ENCODE measurements around the gene FYB2. TPM values are rescaled to one million over a fixed set of nuclear protein-coding genes. Genes with fewer than 3 reads are reported as not detected.

Gene FYB2
- total and polyA plus RNA-seq, 10 of the 15 experiments (the other 5 are each of a cell fraction or from before 2014, with no cell fraction given), result 0.04 to 0.16 (median 0.05) TPM; not detected in 4

DNA sequence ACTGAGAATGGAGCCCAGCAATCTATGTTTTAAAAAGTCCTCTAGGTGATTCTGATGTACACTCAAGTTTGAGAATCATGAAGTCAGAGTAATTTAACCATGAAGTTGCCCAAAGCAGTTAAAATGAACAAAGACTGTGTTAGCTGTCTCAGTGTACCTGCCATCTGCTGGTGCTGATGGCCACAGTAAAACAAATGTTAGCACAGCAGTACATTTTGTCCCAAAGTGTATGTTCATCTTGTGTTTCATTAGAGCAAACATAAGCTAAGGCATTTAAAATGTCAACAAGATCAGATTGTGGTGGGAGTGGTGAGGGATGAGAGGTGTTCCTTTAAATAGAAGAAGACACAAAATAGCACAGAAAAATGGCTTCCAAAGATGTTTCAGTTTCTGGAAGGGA is 31.1 kb downstream of the FYB2 start (continued):
- TF ChIP-seq SKIL (IDR thresholded peaks at IDR 0.05; ENCODE audit: low read depth, poor library complexity, severe bottlenecking), result no peak
- TF ChIP-seq, protein P1, sequence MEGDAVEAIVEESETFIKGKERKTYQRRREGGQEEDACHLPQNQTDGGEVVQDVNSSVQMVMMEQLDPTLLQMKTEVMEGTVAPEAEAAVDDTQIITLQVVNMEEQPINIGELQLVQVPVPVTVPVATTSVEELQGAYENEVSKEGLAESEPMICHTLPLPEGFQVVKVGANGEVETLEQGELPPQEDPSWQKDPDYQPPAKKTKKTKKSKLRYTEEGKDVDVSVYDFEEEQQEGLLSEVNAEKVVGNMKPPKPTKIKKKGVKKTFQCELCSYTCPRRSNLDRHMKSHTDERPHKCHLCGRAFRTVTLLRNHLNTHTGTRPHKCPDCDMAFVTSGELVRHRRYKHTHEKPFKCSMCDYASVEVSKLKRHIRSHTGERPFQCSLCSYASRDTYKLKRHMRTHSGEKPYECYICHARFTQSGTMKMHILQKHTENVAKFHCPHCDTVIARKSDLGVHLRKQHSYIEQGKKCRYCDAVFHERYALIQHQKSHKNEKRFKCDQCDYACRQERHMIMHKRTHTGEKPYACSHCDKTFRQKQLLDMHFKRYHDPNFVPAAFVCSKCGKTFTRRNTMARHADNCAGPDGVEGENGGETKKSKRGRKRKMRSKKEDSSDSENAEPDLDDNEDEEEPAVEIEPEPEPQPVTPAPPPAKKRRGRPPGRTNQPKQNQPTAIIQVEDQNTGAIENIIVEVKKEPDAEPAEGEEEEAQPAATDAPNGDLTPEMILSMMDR (IDR thresholded peaks at IDR 0.05 in 2 of 3, conservative IDR thresholded peaks at IDR 0.05 in 1 of 3; ENCODE audit: control insufficient read depth in 2 of 3, extremely low read depth in 1 of 3, insufficient read depth in 1 of 3, low read depth in 3 of 3, low read length in 3 of 3), result no peak

DNA sequence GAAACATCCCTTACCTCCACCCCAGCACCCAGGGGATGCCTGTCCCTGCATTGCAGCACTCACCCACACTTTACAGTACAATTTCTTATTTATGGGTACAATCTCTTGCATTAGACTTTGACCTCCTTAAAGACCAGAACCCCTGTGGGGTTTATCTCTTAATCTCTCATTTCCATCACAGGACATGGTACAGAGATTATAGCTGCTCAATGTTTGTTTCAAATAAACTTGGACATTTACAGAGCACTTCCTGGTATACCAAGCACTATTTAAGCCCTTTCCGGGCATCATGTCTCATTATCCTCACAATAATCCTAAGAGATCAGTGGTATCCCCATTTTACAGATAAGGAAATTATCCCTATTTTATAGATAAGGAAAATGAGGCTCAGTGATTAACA is 31.9 kb downstream of the FYB2 start:
- Histone ChIP-seq H3K4me3 (no peak overlapping the region), H3K79me2 (ENCODE audit: control insufficient read depth, insufficient read depth, low read length) (no peaks in the 10 kb centered on the region), H3K4me2 (ENCODE audit: control insufficient read depth, insufficient read depth) (no peak overlapping the region), H3K9ac (ENCODE audit: control insufficient read depth, insufficient read depth, low read length) (no peak overlapping the region), H3K36me3 (ENCODE audit: control insufficient read depth in 2 of 2, insufficient read depth in 2 of 2, low read length in 1 of 2) (no peaks in the 10 kb centered on the region), H4K20me1 (ENCODE audit: control insufficient read depth, insufficient read depth) (no peaks in the 10 kb centered on the region), H3K27me3 (replicated peaks in 1 of 2; ENCODE audit: control insufficient read depth in 2 of 2, insufficient read depth in 2 of 2, low read length in 1 of 2) (no peaks in the 10 kb centered on the region), H3K9me3 (replicated peaks; ENCODE audit: control insufficient read depth, insufficient read depth, low read length) (no peaks in the 10 kb centered on the region), H3K4me1 (ENCODE audit: control insufficient read depth, insufficient read depth, low read length) (no peaks in the 10 kb centered on the region), H2AFZ (ENCODE audit: control insufficient read depth, low read depth, low read length) (no peak overlapping the region), H3K27ac (ENCODE audit: control insufficient read depth, insufficient read depth) (no peak overlapping the region)
- TF ChIP-seq SREBF2 (IDR thresholded peaks at IDR 0.05; ENCODE audit: low read length), result no peak
- no peak for TF ChIP-seq BMI1 (IDR thresholded peaks at IDR 0.05; ENCODE audit: borderline replicate concordance)
- no peak for TF ChIP-seq POLR2AphosphoS2 (IDR thresholded peaks at IDR 0.05; ENCODE audit: low read depth, low read length)
- no peak for TF ChIP-seq PRDM15 (CRISPR knock-in tag; IDR thresholded peaks at IDR 0.05)
- TF ChIP-seq, protein P2, sequence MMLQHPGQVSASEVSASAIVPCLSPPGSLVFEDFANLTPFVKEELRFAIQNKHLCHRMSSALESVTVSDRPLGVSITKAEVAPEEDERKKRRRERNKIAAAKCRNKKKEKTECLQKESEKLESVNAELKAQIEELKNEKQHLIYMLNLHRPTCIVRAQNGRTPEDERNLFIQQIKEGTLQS (IDR thresholded peaks at IDR 0.05; ENCODE audit: borderline replicate concordance, extremely low read depth, low read depth, low read length), result no peak
- TF ChIP-seq IRF4 (IDR thresholded peaks at IDR 0.05; ENCODE audit: low read depth, low read length), result no peak
- FAIRE-seq (no peak), DNase-seq (ENCODE audit: low read depth, low spot score) (no peak), ATAC-seq (no peak)
- SMC1A ChIA-PET (ENCODE audit: uncharacterized antibody, unreplicated experiment), result interaction anchor here (0.6 kb wide), 2 partner anchors 12 to 17 kb away, joined by 3 read pairs; no protein-coding TSS in a partner anchor
- CTCF ChIA-PET, result no interaction called here
- WGBS (ENCODE audit: insufficient coverage, insufficient replicate concordance, low lambda C conversion rate, missing lambda C conversion rate), result 26% methylated on average over 1 of the region's 1 CpG
- in situ Hi-C loops (cut with MboI) (no loop called here), intact Hi-C loops (cut with micrococcal nuclease; ENCODE audit: unreplicated experiment) (no loop called here)
- RAD21 ChIA-PET (ENCODE audit: unreplicated experiment), result no interaction called here
- POLR2A ChIA-PET, result no interaction called here
- no TSS peak for BruUV-seq (replicated peaks)

Data from GM12878 (cell line).